Measurements from ENCODE around the gene CCDC102A. TPM values are rescaled to one million over a fixed set of nuclear protein-coding genes. Genes with fewer than 3 reads are reported as not detected.

Gene CCDC102A
- total RNA-seq, 1 experiment from 2014 or later = 4.1 TPM

DNA sequence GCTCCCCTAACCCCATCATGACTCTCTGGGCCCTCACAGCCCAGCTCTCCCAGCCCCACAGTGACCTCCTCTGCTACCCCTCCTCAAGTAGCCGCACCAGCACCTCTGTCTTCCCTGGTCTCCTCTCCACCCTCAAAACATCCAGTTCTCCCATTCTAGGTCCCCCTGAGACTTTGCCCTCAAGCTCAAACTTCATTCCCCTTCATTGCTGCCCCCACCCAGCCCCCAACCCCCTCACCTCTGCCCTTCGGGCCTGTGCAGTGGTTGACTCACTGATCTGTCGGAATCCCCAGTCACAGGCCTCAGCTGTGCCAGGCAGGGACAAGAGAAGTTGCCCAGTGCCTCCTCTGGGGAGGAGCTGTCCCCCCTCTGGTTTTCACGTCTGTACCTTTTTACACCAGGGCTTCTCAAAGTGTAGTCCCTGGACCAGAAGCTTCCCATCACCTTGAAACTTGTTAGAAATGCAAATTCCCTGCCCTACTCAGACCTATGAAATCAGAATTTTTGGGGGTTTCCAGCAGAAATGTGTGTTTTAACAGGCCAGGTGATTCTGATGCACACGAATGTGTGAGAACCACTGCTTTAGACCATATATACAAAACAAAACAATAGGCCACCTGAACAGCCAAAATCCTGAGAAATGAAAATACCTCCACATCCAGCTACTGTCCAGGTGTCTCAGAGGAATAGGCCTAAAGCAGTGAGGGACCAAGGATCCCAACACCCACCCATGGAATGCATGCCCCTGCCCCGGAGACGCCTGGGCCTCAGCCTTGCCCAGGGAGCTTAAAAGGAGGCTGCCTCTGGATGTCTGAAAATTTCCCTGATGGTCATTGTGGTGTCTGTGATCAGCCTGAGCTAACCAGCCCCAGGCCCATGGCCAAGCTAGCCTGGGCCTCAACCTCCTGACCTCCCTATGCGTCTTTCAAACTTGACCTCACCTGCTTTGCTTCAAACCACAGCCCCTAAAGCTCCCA, 49.2 kb downstream of the CCDC102A start:
- H3K27ac Mint-ChIP-seq (ENCODE audit: low read depth, unreplicated experiment) = no peak overlapping the region
- no TSS peak for BruUV-seq (replicated peaks)
- TF ChIP-seq CTCF (IDR thresholded peaks at IDR 0.05; ENCODE audit: unreplicated experiment) = no peak
- CTCF ChIA-PET = interaction anchor here (0.6 to 2.1 kb wide), 5 partner anchors 11 to 127 kb away, joined by 3 to 9 read pairs (median 4); no protein-coding TSS in a partner anchor
- no peaks in the 10 kb centered on the region for H3K9me3 Mint-ChIP-seq (ENCODE audit: unreplicated experiment)
- H3K4me3 Mint-ChIP-seq (ENCODE audit: unreplicated experiment) = peak overlapping the region; percentile 67
- peaks cover 11% of the 10 kb centered on the region for H3K27me3 Mint-ChIP-seq (ENCODE audit: insufficient read depth, unreplicated experiment)
- intact Hi-C loops (cut with micrococcal nuclease) = no loop called here
- no peak for DNase-seq (ENCODE audit: unreplicated experiment)
- POLR2A ChIA-PET = interaction anchor here (0.6 to 1.2 kb wide), 3 partner anchors 25 to 502 kb away, joined by 3 to 4 read pairs (median 3); partner anchors contain the start of gene POLR2C
- H3K36me3 Mint-ChIP-seq (ENCODE audit: insufficient read depth, unreplicated experiment) = no peaks in the 10 kb centered on the region
- H3K4me1 Mint-ChIP-seq (ENCODE audit: insufficient read depth, unreplicated experiment) = peaks cover 5% of the 10 kb centered on the region

DNA sequence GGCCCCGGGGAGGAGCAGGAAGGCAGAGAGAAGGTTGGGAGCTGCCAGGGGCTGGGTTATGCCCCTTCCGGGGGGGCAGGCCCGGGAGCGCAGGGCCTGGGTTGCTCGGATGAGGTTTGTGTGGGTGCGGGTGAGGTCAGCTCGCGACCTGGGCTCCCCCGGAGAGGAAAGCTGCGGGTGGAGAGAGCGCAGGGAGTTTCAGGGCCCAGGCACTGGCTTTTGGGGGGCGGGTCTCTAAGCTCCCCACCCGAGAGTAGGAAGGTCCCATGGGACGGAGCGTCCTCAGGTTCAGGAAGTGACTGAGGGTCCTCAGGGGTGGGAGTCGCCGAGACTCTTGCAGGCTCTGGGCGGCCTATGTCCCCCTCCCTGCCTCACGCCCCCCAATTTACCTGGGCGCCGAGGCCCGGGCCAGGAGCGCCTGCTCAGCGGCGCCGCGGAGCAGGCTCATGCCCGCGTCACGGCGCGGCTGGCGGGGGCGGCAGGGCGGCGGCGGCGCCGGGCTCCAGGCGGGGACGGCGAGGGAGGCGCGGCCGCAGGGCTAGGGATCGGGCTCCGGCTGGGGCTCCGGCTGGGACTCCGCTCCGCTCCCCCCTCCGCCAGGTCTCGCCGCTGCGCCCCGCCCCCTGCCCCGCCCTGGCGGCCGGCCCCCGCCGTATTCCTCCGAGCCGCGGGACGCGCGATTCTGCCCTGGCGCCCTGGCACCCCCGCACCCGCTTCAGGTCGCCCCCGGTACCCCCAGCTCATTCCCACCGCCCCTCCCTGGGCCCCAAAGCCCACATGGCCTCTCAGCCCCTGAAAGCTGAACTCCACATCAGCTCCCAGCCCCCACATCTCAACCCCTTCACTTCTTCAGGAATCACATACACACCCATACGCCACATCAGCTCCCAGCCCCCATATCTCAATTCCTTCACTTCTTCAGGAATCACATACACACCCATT, 50.2 kb downstream of the CCDC102A start, which contains the start of gene DOK4:
Gene DOK4, minus strand, starts transcription at position 578 of the 942 bp plus-strand sequence. CDS start 6,986 bp downstream, outside the sequence.
- DNase-seq (ENCODE audit: unreplicated experiment) = peak; percentile 70
- intact Hi-C loops (cut with micrococcal nuclease) = no loop called here
- Mint-ChIP-seq H3K4me3 (ENCODE audit: unreplicated experiment) (peak within 1 kb of the TSS; percentile 86), H3K27ac (ENCODE audit: low read depth, unreplicated experiment) (peak within 1 kb of the TSS; percentile 80), H3K27me3 (ENCODE audit: insufficient read depth, unreplicated experiment) (peaks cover 2% of the 10 kb centered on the region), H3K36me3 (ENCODE audit: insufficient read depth, unreplicated experiment) (no peaks in the 10 kb centered on the region), H3K9me3 (ENCODE audit: unreplicated experiment) (no peaks in the 10 kb centered on the region), H3K4me1 (ENCODE audit: insufficient read depth, unreplicated experiment) (peaks cover 5% of the 10 kb centered on the region)
- ChIA-PET CTCF (interaction anchor here (0.6 to 2.1 kb wide), 6 partner anchors 12 to 413 kb away, joined by 3 to 9 read pairs (median 4); no protein-coding TSS in a partner anchor), POLR2A (interaction anchor here (0.6 to 1.6 kb wide), 8 partner anchors 13 to 501 kb away, joined by 3 to 6 read pairs (median 4); partner anchors contain the start of genes CIAPIN1, COQ9 and POLR2C)
- no TSS peak for BruUV-seq (replicated peaks)
- no peak for TF ChIP-seq CTCF (IDR thresholded peaks at IDR 0.05; ENCODE audit: unreplicated experiment)

- H3K4me1 Mint-ChIP-seq (ENCODE audit: insufficient read depth, unreplicated experiment) = peaks cover 5% of the 10 kb centered on the region
- peak overlapping the region; percentile 86 for H3K4me3 Mint-ChIP-seq (ENCODE audit: unreplicated experiment)
- CTCF ChIA-PET = interaction anchor here (0.7 to 2.6 kb wide), 4 partner anchors 23 to 207 kb away, joined by 3 to 10 read pairs (median 4); partner anchors contain the start of gene POLR2C
- POLR2A ChIA-PET = interaction anchor here (0.7 to 1.6 kb wide), 6 partner anchors 12 to 38 kb away, joined by 3 to 6 read pairs (median 4); partner anchors contain the start of genes CIAPIN1, COQ9 and POLR2C
- H3K27me3 Mint-ChIP-seq (ENCODE audit: insufficient read depth, unreplicated experiment) = no peaks in the 10 kb centered on the region
- intact Hi-C loops (cut with micrococcal nuclease) = no loop called here
- no peaks in the 10 kb centered on the region for H3K9me3 Mint-ChIP-seq (ENCODE audit: unreplicated experiment)
- TF ChIP-seq CTCF (IDR thresholded peaks at IDR 0.05; ENCODE audit: unreplicated experiment) = no peak
- BruUV-seq (replicated peaks) = TSS peak; percentile 31
- peak overlapping the region; percentile 80 for H3K27ac Mint-ChIP-seq (ENCODE audit: low read depth, unreplicated experiment)
- H3K36me3 Mint-ChIP-seq (ENCODE audit: insufficient read depth, unreplicated experiment) = no peaks in the 10 kb centered on the region
- no peak for DNase-seq (ENCODE audit: unreplicated experiment)
Measured at GRCh38 chr16:57485091-57485915, 51.1 kb downstream of the CCDC102A start.
